Measurements from ENCODE around the gene PLK5.

DNA sequence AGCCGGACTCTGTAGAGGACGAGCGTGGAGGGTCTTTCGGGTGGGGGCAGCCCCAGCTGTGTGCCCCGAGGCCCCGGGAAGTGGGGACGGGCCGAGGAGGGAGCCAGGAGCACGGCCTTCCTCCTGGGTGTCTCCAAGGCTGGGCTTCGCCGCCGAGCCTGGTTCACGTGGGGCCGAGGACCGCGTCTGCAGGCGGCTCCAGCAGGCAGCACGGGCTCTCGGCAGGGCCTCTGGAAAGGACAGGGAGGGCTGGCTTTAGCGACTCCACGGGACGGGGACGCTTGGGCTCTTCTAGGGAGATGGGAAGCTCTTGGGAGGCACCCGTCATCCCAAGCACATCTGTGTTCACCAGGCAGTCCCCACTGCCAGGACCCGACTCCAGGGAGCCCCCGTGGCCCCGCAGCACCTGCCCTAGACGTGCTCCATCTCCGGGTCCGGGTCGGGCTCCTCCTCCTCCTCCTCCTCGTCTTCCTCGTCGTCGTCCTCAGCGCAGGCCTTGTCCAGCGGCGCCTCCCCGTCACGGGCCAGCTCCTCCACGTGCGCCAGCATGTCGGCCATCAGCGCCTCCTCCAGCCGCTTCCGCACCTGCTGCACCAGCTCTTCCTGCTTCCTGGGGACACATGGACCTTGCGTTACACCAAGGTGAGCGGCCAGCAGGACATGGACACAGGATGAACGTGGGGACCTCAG lies 54.2 kb downstream of the PLK5 start:
- TF ChIP-seq ZNF317 (CRISPR knock-in tag; IDR thresholded peaks at IDR 0.05; ENCODE audit: borderline replicate concordance, low read depth): no peak
- no peak for TF ChIP-seq MLX (CRISPR knock-in tag; IDR thresholded peaks at IDR 0.05)
- no peak for TF ChIP-seq ESRRA (CRISPR knock-in tag; IDR thresholded peaks at IDR 0.05; ENCODE audit: borderline replicate concordance)
- TF ChIP-seq, protein P1, sequence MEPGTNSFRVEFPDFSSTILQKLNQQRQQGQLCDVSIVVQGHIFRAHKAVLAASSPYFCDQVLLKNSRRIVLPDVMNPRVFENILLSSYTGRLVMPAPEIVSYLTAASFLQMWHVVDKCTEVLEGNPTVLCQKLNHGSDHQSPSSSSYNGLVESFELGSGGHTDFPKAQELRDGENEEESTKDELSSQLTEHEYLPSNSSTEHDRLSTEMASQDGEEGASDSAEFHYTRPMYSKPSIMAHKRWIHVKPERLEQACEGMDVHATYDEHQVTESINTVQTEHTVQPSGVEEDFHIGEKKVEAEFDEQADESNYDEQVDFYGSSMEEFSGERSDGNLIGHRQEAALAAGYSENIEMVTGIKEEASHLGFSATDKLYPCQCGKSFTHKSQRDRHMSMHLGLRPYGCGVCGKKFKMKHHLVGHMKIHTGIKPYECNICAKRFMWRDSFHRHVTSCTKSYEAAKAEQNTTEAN (CRISPR knock-in tag; IDR thresholded peaks at IDR 0.05): no peak
- TF ChIP-seq TP53 (CRISPR knock-in tag; IDR thresholded peaks at IDR 0.05): no peak
- no peak for TF ChIP-seq MYBL2 (CRISPR knock-in tag; IDR thresholded peaks at IDR 0.05)
- TF ChIP-seq, protein P2, sequence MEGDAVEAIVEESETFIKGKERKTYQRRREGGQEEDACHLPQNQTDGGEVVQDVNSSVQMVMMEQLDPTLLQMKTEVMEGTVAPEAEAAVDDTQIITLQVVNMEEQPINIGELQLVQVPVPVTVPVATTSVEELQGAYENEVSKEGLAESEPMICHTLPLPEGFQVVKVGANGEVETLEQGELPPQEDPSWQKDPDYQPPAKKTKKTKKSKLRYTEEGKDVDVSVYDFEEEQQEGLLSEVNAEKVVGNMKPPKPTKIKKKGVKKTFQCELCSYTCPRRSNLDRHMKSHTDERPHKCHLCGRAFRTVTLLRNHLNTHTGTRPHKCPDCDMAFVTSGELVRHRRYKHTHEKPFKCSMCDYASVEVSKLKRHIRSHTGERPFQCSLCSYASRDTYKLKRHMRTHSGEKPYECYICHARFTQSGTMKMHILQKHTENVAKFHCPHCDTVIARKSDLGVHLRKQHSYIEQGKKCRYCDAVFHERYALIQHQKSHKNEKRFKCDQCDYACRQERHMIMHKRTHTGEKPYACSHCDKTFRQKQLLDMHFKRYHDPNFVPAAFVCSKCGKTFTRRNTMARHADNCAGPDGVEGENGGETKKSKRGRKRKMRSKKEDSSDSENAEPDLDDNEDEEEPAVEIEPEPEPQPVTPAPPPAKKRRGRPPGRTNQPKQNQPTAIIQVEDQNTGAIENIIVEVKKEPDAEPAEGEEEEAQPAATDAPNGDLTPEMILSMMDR (IDR thresholded peaks at IDR 0.05): no peak
- TF ChIP-seq CREB1 (CRISPR knock-in tag; IDR thresholded peaks at IDR 0.05): no peak
- TF ChIP-seq ZSCAN18 (CRISPR knock-in tag; IDR thresholded peaks at IDR 0.05): no peak
- TF ChIP-seq, protein P3, sequence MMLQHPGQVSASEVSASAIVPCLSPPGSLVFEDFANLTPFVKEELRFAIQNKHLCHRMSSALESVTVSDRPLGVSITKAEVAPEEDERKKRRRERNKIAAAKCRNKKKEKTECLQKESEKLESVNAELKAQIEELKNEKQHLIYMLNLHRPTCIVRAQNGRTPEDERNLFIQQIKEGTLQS (CRISPR knock-in tag; conservative IDR thresholded peaks at IDR 0.05): no peak
- no peak for TF ChIP-seq FOXK1 (CRISPR knock-in tag; IDR thresholded peaks at IDR 0.05)
- TF ChIP-seq, protein P4, sequence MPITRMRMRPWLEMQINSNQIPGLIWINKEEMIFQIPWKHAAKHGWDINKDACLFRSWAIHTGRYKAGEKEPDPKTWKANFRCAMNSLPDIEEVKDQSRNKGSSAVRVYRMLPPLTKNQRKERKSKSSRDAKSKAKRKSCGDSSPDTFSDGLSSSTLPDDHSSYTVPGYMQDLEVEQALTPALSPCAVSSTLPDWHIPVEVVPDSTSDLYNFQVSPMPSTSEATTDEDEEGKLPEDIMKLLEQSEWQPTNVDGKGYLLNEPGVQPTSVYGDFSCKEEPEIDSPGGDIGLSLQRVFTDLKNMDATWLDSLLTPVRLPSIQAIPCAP (CRISPR knock-in tag; IDR thresholded peaks at IDR 0.05): no peak
- TF ChIP-seq, protein P5, sequence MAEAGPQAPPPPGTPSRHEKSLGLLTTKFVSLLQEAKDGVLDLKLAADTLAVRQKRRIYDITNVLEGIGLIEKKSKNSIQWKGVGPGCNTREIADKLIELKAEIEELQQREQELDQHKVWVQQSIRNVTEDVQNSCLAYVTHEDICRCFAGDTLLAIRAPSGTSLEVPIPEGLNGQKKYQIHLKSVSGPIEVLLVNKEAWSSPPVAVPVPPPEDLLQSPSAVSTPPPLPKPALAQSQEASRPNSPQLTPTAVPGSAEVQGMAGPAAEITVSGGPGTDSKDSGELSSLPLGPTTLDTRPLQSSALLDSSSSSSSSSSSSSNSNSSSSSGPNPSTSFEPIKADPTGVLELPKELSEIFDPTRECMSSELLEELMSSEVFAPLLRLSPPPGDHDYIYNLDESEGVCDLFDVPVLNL (CRISPR knock-in tag; IDR thresholded peaks at IDR 0.05; ENCODE audit: borderline replicate concordance, low read depth): no peak
- no peak for TF ChIP-seq CBFB (CRISPR knock-in tag; IDR thresholded peaks at IDR 0.05; ENCODE audit: low read depth)
